ENCODE results near the gene CCRL2. TPM values are rescaled to one million over a fixed set of nuclear protein-coding genes. Genes with fewer than 3 reads are reported as not detected.

The CCRL2 gene
- total and polyA plus RNA-seq, 2 of the 8 experiments (the other 6 are each of a cell fraction or from before 2014, with no cell fraction given) = not detected

- ChIA-PET CTCF (ENCODE audit: partially characterized antibody) (interaction anchor here (0.8 to 1.8 kb wide), 4 partner anchors 9 to 205 kb away, joined by 3 to 6 read pairs (median 4); no protein-coding TSS in a partner anchor), POLR2A (ENCODE audit: partially characterized antibody) (no interaction called here)
- Histone ChIP-seq H4K5ac (ENCODE audit: insufficient read length, low read depth, low read length) (no peak overlapping the region), H3K18ac (ENCODE audit: extremely low read depth, low read length) (no peak overlapping the region), H3K23me2 (ENCODE audit: low read depth, low read length) (no peaks in the 10 kb centered on the region), H3K27me3 (replicated peaks in 1 of 4; ENCODE audit: control insufficient read depth in 3 of 4, extremely low read depth in 1 of 4, insufficient read depth in 3 of 4, low read length in 3 of 4) (no peaks in the 10 kb centered on the region), H2AK5ac (ENCODE audit: low read depth, low read length) (no peak overlapping the region), H2BK120ac (replicated peaks; ENCODE audit: low read depth, low read length) (no peak overlapping the region), H4K20me1 (replicated peaks in 1 of 2; ENCODE audit: control insufficient read depth in 1 of 2, insufficient read depth in 2 of 2, low read length in 2 of 2) (no peaks in the 10 kb centered on the region), H2BK12ac (ENCODE audit: low read depth, low read length) (no peak overlapping the region), H3K14ac (ENCODE audit: insufficient read length) (no peak overlapping the region), H3K79me2 (ENCODE audit: control insufficient read depth in 1 of 2, insufficient read depth in 2 of 2, low read length in 2 of 2) (no peaks in the 10 kb centered on the region), H3K79me1 (ENCODE audit: low read depth, low read length) (no peaks in the 10 kb centered on the region), H3K23ac (ENCODE audit: insufficient read length) (no peak overlapping the region), H2BK5ac (ENCODE audit: low read depth, low read length) (0 out of 2 replicates have a peak overlapping the region, but pooled peaks have one; percentile 5), H3K9me3 (ENCODE audit: insufficient read depth in 2 of 2, low read depth in 1 of 2, low read length in 1 of 2) (no peaks in the 10 kb centered on the region), H2BK20ac (ENCODE audit: low read length) (no peak overlapping the region), H4K8ac (ENCODE audit: extremely low read depth, insufficient read depth, low read length) (no peak overlapping the region; the same call in 1 of the 2 replicates), H3K36me3 (ENCODE audit: control insufficient read depth in 2 of 4, insufficient read depth in 4 of 4, low read length in 3 of 4) (no peaks in the 10 kb centered on the region), H3K9ac (replicated peaks in 1 of 4; ENCODE audit: extremely low read depth in 1 of 4, low read depth in 3 of 4, low read length in 3 of 4) (no peak overlapping the region), H2AFZ (ENCODE audit: low read length) (no peak overlapping the region), H3K4ac (replicated peaks; ENCODE audit: insufficient read length, low read depth, low read length) (no peak overlapping the region), H2BK15ac (ENCODE audit: low read length) (no peak overlapping the region), H3K4me1 (replicated peaks in 1 of 4; ENCODE audit: control insufficient read depth in 3 of 4, insufficient read depth in 4 of 4, low read length in 3 of 4) (peaks cover 0 to 6% (median 5%) of the 10 kb centered on the region in 4 experiments; a peak in 4 of 7 replicates), H3K4me3 (ENCODE audit: extremely low read depth in 1 of 4, insufficient read depth in 2 of 4, low read depth in 3 of 4, low read length in 4 of 4) (no peak overlapping the region), H4K91ac (replicated peaks; ENCODE audit: insufficient read length, low read length) (no peak overlapping the region), H3K4me2 (ENCODE audit: insufficient read depth in 1 of 2, low read depth in 2 of 2, low read length in 2 of 2) (no peak overlapping the region), H3K56ac (replicated peaks; ENCODE audit: insufficient read length, low read depth, low read length) (no peak overlapping the region), H3K27ac (ENCODE audit: low read depth, low read length) (no peak overlapping the region)
- no peak for DNase-seq (ENCODE audit: low read depth in 1 of 2, low spot score in 2 of 2)
- TF ChIP-seq RBBP5 (IDR thresholded peaks at IDR 0.05; ENCODE audit: borderline replicate concordance, low read depth, low read length) (no peak), SP2 (IDR thresholded peaks at IDR 0.05; ENCODE audit: low read length) (no peak), PHF8 (conservative IDR thresholded peaks at IDR 0.05; ENCODE audit: low read depth, low read length) (no peak), MAX (IDR thresholded peaks at IDR 0.05) (no peak)
- no peak for FAIRE-seq
- 96% methylated on average over 4 of the region's 4 CpGs; no CpG with 5 or more reads in 1 of the 2 experiments for WGBS, 2 experiments (ENCODE audit: extremely low coverage in 1 of 2, insufficient coverage in 1 of 2, insufficient read length in 1 of 2, insufficient replicate concordance in 2 of 2, low coverage in 1 of 2, low lambda C conversion rate in 2 of 2, missing lambda C conversion rate in 1 of 2)
Measured at GRCh38 chr3:46419816-46420215, 12.8 kb downstream of the CCRL2 start.

Measured in H1 (cell line).